Measurements from ENCODE around the gene HYDIN. TPM values are rescaled to one million over a fixed set of nuclear protein-coding genes. Genes with fewer than 3 reads are reported as not detected.
A peak's percentile ranks its signal among the peaks of the same experiment; 100 is the strongest.

Gene HYDIN
- total RNA-seq, 2 donors from 2014 or later = 5.6 to 6.7 TPM

DNA sequence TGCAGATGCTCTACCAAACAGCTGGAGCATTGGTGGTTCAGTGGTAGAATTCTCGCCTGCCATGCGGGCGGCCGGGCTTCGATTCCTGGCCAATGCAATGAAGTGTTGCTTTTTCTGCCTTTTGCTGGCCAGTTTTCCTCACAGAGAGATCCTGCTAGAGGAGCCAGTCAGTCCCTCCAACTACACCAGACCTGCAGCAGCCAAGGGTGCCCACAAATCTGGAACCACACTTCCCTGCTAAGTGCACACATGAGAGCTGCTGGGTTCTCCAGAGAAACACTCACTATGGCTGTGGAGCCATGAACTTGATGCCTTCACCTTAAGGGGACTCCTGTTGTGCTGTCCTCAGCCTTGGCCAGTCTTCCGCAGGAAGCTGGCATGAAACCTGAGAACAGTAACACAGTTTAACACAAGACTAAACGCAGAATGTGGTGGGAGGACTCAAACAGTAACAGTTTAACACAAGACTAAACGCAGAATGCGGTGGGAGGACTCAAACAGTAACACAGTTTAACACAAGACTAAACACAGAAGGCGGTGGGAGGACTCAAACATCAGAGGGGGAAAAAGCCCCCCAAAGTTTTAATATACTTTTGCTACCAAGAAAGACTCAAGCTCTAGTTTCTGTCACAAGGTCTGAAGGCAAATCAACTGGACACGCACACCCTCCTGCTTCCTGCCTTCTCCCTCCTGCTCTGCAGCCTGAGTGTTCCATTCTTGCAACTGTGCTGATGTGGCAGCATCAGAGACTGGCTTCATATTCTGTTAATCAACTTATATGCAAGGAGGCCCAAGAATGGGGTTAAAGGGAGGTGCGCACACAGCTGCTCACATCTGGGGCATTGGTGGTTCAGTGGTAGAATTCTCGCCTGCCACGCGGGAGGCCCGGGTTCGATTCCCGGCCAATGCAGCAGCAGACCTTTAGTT lies 441.6 kb downstream of the HYDIN start:
- Histone ChIP-seq H3K9me3 (no peaks in the 10 kb centered on the region), H3K27ac (no peak overlapping the region), H3K4me3 (no peak overlapping the region), H3K36me3 (replicated peaks in 1 of 2; ENCODE audit: insufficient read depth in 1 of 2, low read depth in 2 of 2) (peaks cover 3 to 8% of the 10 kb centered on the region in 2 donors), H3K27me3 (no peaks in the 10 kb centered on the region), H3K4me1 (no peaks in the 10 kb centered on the region)
- intact Hi-C loops (cut with DNase I) = no loop called here
- TF ChIP-seq POLR2A (IDR thresholded peaks at IDR 0.05) = no peak
- TF ChIP-seq, protein P1, sequence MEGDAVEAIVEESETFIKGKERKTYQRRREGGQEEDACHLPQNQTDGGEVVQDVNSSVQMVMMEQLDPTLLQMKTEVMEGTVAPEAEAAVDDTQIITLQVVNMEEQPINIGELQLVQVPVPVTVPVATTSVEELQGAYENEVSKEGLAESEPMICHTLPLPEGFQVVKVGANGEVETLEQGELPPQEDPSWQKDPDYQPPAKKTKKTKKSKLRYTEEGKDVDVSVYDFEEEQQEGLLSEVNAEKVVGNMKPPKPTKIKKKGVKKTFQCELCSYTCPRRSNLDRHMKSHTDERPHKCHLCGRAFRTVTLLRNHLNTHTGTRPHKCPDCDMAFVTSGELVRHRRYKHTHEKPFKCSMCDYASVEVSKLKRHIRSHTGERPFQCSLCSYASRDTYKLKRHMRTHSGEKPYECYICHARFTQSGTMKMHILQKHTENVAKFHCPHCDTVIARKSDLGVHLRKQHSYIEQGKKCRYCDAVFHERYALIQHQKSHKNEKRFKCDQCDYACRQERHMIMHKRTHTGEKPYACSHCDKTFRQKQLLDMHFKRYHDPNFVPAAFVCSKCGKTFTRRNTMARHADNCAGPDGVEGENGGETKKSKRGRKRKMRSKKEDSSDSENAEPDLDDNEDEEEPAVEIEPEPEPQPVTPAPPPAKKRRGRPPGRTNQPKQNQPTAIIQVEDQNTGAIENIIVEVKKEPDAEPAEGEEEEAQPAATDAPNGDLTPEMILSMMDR (IDR thresholded peaks at IDR 0.05) = no peak
- 81 to 82% methylated on average over 15 to 18 of the region's 18 CpGs for WGBS, 2 donors
- ATAC-seq = no peak
- peak in 3 of 4 donors; percentile 27 to 40 (median 39) for DNase-seq

DNA sequence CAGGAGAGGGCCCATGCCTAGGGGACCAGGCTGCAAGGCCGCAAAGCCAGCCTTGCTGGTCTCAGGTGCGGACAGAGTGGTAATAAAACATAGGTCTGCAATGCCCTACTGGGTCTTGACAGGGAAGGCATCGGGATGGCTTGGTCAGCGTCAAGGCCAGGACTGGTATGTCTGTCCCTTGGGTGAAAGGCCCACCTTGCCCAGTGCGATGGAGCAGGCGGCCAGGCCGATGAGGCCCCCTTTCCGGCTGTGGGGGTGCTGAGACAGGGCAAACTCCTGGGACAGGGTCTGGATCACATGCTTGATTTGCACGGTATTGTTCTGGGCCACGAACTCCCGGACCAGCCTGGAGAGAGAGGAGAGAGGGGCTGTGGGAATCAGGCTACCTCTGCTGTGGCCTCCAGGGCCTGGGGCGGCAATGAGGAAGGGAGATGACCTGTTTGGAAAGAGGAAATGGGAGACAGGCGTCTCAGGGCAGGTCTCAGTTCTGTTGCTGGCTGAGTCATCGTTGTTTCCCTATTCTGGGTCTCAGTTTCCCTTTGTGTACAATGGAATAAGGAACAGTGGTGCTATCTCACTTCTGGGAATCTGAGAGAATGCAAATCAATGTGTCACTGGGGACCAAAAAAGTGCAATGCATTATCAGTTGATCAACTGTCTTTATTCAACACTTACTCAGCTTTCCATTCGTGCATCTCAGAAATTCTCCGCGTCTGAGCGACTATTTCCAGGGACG lies 444.3 kb downstream of the HYDIN start:
- peaks cover 12 to 29% of the 10 kb centered on the region in 2 donors for H3K36me3 ChIP-seq (replicated peaks in 1 of 2; ENCODE audit: insufficient read depth in 1 of 2, low read depth in 2 of 2)
- ATAC-seq = no peak
- intact Hi-C loops (cut with DNase I) = no loop called here
- no peak for DNase-seq
- no peak overlapping the region for H3K27ac ChIP-seq
- H3K4me3 ChIP-seq = no peak overlapping the region
- 89 to 92% methylated on average over 18 to 19 of the region's 19 CpGs for WGBS, 2 donors
- H3K9me3 ChIP-seq = no peaks in the 10 kb centered on the region
- H3K4me1 ChIP-seq = no peaks in the 10 kb centered on the region
- H3K27me3 ChIP-seq = no peaks in the 10 kb centered on the region
- no peak for TF ChIP-seq POLR2A (IDR thresholded peaks at IDR 0.05)
- TF ChIP-seq, protein P1 (IDR thresholded peaks at IDR 0.05) = no peak

DNA sequence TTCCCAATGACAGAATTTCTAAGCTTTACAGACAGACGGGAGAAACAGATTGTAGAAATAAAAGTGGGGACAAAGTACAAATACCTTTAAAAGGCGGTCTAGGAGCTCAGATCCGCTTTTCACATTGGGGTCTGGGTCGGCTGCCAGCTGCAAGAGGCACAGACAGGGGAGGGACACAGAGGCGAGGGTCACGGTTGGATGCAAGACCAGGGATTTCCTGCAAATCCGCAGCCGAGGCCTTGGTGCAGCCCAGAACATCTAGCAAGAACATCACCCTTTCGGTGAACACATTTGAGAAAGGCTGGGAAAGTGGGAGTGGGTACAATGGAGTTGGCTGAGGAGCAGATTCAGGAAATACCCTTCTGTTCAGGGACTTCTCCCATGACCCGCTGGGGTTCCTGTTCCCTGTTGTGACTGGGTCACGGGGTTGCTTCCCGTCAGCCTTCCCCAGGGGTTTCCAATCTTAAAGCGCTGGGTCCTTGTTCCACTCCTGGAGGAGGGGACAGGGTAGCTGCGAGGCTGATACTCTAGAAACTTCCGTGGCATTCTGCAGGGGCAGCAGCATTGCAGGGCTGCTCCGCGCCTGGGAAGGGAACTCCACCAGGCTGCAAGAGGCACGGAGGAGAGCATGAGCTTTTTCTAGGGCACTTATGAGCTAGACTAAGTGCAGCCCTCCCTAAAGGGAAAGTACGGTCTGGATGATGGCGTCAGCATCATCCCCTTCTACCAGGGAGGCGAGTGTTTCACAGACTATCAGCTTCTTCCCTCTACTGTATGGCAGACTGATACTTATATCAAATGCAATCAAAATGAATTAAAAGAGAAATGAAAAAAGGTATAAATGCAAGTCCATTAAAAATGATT lies 445.6 kb downstream of the HYDIN start:
- ATAC-seq = no peak

GRCh38 chr16:70782237-70782636 lies 448.3 kb downstream of the HYDIN start:
- DNase-seq (no peak), ATAC-seq (no peak)
- Histone ChIP-seq H3K27ac (no peak overlapping the region), H3K27me3 (no peaks in the 10 kb centered on the region), H3K36me3 (replicated peaks in 1 of 2; ENCODE audit: insufficient read depth in 1 of 2, low read depth in 2 of 2) (peaks cover 12 to 45% of the 10 kb centered on the region in 2 donors), H3K4me1 (no peaks in the 10 kb centered on the region), H3K4me3 (no peak overlapping the region), H3K9me3 (no peaks in the 10 kb centered on the region)
- no peak for TF ChIP-seq POLR2A (IDR thresholded peaks at IDR 0.05)
- TF ChIP-seq, protein P1 (IDR thresholded peaks at IDR 0.05) = no peak
- intact Hi-C loops (cut with DNase I) = no loop called here
- 90 to 95% methylated on average over 2 to 3 of the region's 3 CpGs for WGBS, 2 donors

More for the DNA sequence above, 445.6 kb downstream of the HYDIN start:
- H3K36me3 ChIP-seq (replicated peaks in 1 of 2; ENCODE audit: insufficient read depth in 1 of 2, low read depth in 2 of 2) = peaks cover 12 to 40% of the 10 kb centered on the region in 2 donors
- intact Hi-C loops (cut with DNase I) = no loop called here
- H3K4me1 ChIP-seq = no peaks in the 10 kb centered on the region
- H3K4me3 ChIP-seq = no peak overlapping the region
- TF ChIP-seq, protein P1 (IDR thresholded peaks at IDR 0.05) = no peak
- no peak for TF ChIP-seq POLR2A (IDR thresholded peaks at IDR 0.05)
- no peak overlapping the region for H3K27ac ChIP-seq
- no peaks in the 10 kb centered on the region for H3K9me3 ChIP-seq
- DNase-seq = no peak
- WGBS, 2 donors = 90 to 91% methylated on average over 17 to 21 of the region's 21 CpGs
- H3K27me3 ChIP-seq = no peaks in the 10 kb centered on the region
